Colonic mucosa (tissue), 4 donors: ENCODE measurements around the gene ZZZ3. TPM values are rescaled to one million over a fixed set of nuclear protein-coding genes. Genes with fewer than 3 reads are reported as not detected.
"Not testable (repeated sequence)": the region's sequence is repeated elsewhere in the genome, so short reads cannot be mapped to it uniquely, and the experiment has no call there.

Source experiments
- DNase-seq: peaks from one replicate; pipeline ENCODE4 v3.0.0-alpha.2; 2020
- H3K27ac ChIP-seq: fragments of 200-600 bp; one replicate; pipeline ENCODE4 v1.8.0; 2021
- H3K27me3 ChIP-seq: fragments of 200-600 bp; one replicate; pipeline ENCODE4 v1.8.0; 2021
- H3K36me3 ChIP-seq: fragments of 200-600 bp; one replicate; pipeline ENCODE4 v1.8.0; 2021
- H3K4me1 ChIP-seq: fragments of 200-600 bp; one replicate; pipeline ENCODE4 v1.8.0; 2021; ENCODE audit warnings: mild to moderate bottlenecking
- H3K4me3 ChIP-seq: fragments of 200-600 bp; one replicate; pipeline ENCODE4 v1.8.0; 2021
- H3K9ac ChIP-seq, 2 donors: one replicate each; pipeline ENCODE4 v1.7.0; 2013; ENCODE audit warnings: control low read depth in 2 of 2, low read depth in 2 of 2, low read length in 2 of 2
- H3K9me3 ChIP-seq: fragments of 200-600 bp; one replicate; pipeline ENCODE4 v1.8.0; 2021
- CTCF ChIP-seq: fragments of 200-600 bp; IDR thresholded peaks from one replicate; pipeline ENCODE4 v1.8.0; 2022; ENCODE audit warnings: antibody characterized with exemption, mild to moderate bottlenecking
- intact Hi-C: fragments of 100-400 bp; cut with DNase I; formaldehyde crosslinking; loops from one replicate; pipeline ENCODE4 v1.14.1; 2022
- total RNA-seq, 2 donors: library from RNA; stranded (reverse); fragmentation: NEBNext Ultra II Directional in 1 of 2; extraction: Animal tissue kit (Norgen Biotek cat#: 25700) in 1 of 2; gene quantifications; one replicate each; pipeline ENCODE4 v1.2.1, GENCODE V29; 2021
- donor health status: healthy.
- donor health status: DM: no; HTN: no; CAD: no.
- donor health status: DM: no; HTN: no; CAD: no.

ZZZ3 gene
- total RNA-seq, 2 donors from 2014 or later = 28.5 to 30.1 TPM

- peaks cover 5% of the 10 kb centered on the region for H3K36me3 ChIP-seq
- H3K9me3 ChIP-seq = no peaks in the 10 kb centered on the region
- intact Hi-C loops = no loop called here
- H3K4me3 ChIP-seq = no peak overlapping the region
- no peaks in the 10 kb centered on the region for H3K27me3 ChIP-seq
- no peak overlapping the region for H3K27ac ChIP-seq
- no peak for TF ChIP-seq CTCF
- H3K9ac ChIP-seq = no peak overlapping the region
- no peak for DNase-seq
- H3K4me1 ChIP-seq = no peaks in the 10 kb centered on the region
Observed at GRCh38 chr1:77709727-77710126, 27.3 kb upstream of the ZZZ3 start.

- intact Hi-C loops = no loop called here
- Histone ChIP-seq H3K36me3 (no peaks in the 10 kb centered on the region), H3K4me1 (no peaks in the 10 kb centered on the region), H3K27me3 (no peaks in the 10 kb centered on the region), H3K4me3 (no peak overlapping the region), H3K27ac (no peak overlapping the region), H3K9me3 (no peaks in the 10 kb centered on the region), H3K9ac (no peak overlapping the region)
- no peak for TF ChIP-seq CTCF
- DNase-seq = no peak
Observed at GRCh38 chr1:77706321-77706720, 23.9 kb upstream of the ZZZ3 start.

GRCh38 chr1:77704736-77705135 lies 22.3 kb upstream of the ZZZ3 start:
- H3K36me3 ChIP-seq = no peaks in the 10 kb centered on the region
- TF ChIP-seq CTCF = no peak

GRCh38 chr1:77699673-77700072 lies 17.2 kb upstream of the ZZZ3 start:
- H3K27ac ChIP-seq, DNase-seq, H3K4me1 ChIP-seq, H3K27me3 ChIP-seq, H3K36me3 ChIP-seq, H3K4me3 ChIP-seq, H3K9ac ChIP-seq, intact Hi-C loops, H3K9me3 ChIP-seq: not testable (repeated sequence)

More at GRCh38 chr1:77704736-77705135, 22.3 kb upstream of the ZZZ3 start:
- intact Hi-C loops = no loop called here
- no peak for DNase-seq
- Histone ChIP-seq H3K27me3 (no peaks in the 10 kb centered on the region), H3K9ac (no peak overlapping the region), H3K4me3 (no peak overlapping the region), H3K27ac (no peak overlapping the region), H3K9me3 (no peaks in the 10 kb centered on the region), H3K4me1 (no peaks in the 10 kb centered on the region)

- Histone ChIP-seq H3K27me3 (no peaks in the 10 kb centered on the region), H3K9me3 (no peaks in the 10 kb centered on the region), H3K36me3 (no peaks in the 10 kb centered on the region), H3K27ac (no peak overlapping the region), H3K4me3 (no peak overlapping the region), H3K9ac (no peak overlapping the region), H3K4me1 (no peaks in the 10 kb centered on the region)
- TF ChIP-seq CTCF = no peak
- intact Hi-C loops = no loop called here
- DNase-seq = no peak
Observed at GRCh38 chr1:77697441-77697840, 15.0 kb upstream of the ZZZ3 start.

GRCh38 chr1:77688939-77689338 lies 6.5 kb upstream of the ZZZ3 start:
- intact Hi-C loops = loop anchor here (10.0 kb wide), 1 partner anchor 544 kb away; no protein-coding TSS in a partner anchor
- Histone ChIP-seq H3K9ac (no peak overlapping the region), H3K27ac (no peak overlapping the region), H3K27me3 (no peaks in the 10 kb centered on the region), H3K4me3 (no peak overlapping the region), H3K4me1 (no peaks in the 10 kb centered on the region), H3K36me3 (no peaks in the 10 kb centered on the region), H3K9me3 (no peaks in the 10 kb centered on the region)
- TF ChIP-seq CTCF = no peak
- no peak for DNase-seq
